Panc1 (cell line): ENCODE measurements around the gene VEGFA. TPM values are rescaled to one million over a fixed set of nuclear protein-coding genes. Genes with fewer than 3 reads are reported as not detected.

Experiments
- ATAC-seq: fragments of 200-7000 bp; cut with Tn5 transposase; 2 replicates; pipeline ENCODE4 v1.9.1; 2020; ENCODE audit warnings: mild to moderate bottlenecking, moderate library complexity
- BruUV-seq: library from RNA; stranded (reverse); fragments of 400-500 nt; replicated peaks from 2 replicates; lab custom pipeline; 2021; lab: Mats Ljungman, UMichigan
- CTCF ChIA-PET: fragments of 300-600 bp; sonication (Branson Sonifier 250); formaldehyde crosslinking; loops from one replicate; lab custom pipeline; 2022; ENCODE audit warnings: antibody characterized with exemption; lab: Charles Lee
- POLR2A ChIA-PET: fragments of 300-600 bp; sonication (Branson Sonifier 250); formaldehyde crosslinking; loops from one replicate; lab custom pipeline; 2022; ENCODE audit warnings: antibody characterized with exemption; lab: Charles Lee
- DNase-seq: peaks from one replicate; pipeline ENCODE4 v3.0.0-alpha.2; 2010; ENCODE audit warnings: low read depth, low spot score
- H3K27ac ChIP-seq: 2 replicates; pipeline ENCODE4 v1.5.1; 2011; ENCODE audit warnings: mild to moderate bottlenecking, low read length, inconsistent platforms
- H3K27me3 ChIP-seq: fragments of 200-500 bp; sonication (Bioruptor generic); 2 replicates; pipeline ENCODE4 v1.6.0; 2014; ENCODE audit warnings: low read length, inconsistent platforms; ENCODE audit not compliant: control insufficient read depth, insufficient read depth
- H3K36me3 ChIP-seq: fragments of 200-500 bp; sonication (Bioruptor generic); 2 replicates; pipeline ENCODE4 v1.5.1; 2014; ENCODE audit warnings: inconsistent platforms, mild to moderate bottlenecking, low read length, moderate library complexity; ENCODE audit not compliant: control insufficient read depth, insufficient read depth
- H3K4me1 ChIP-seq: 2 replicates; pipeline ENCODE4 v1.5.1; 2011; ENCODE audit warnings: inconsistent platforms, mild to moderate bottlenecking, low read length, moderate library complexity; ENCODE audit not compliant: control insufficient read depth, insufficient read depth
- H3K4me3 ChIP-seq, 2 experiments: 2 replicates each; pipeline ENCODE4 v1.5.1; 2011 to 2012; ENCODE audit warnings: low read depth in 2 of 2, low read length in 2 of 2, mild to moderate bottlenecking in 2 of 2, inconsistent platforms in 1 of 2, moderate library complexity in 1 of 2
- H3K9me3 ChIP-seq: fragments of 200-500 bp; sonication (Bioruptor generic); 2 replicates; pipeline ENCODE4 v1.5.1; 2014; ENCODE audit warnings: low read depth, mild to moderate bottlenecking, inconsistent platforms, low read length, moderate library complexity; ENCODE audit not compliant: control insufficient read depth, insufficient read depth
- POLR2AphosphoS5 ChIP-seq: IDR thresholded peaks from 2 replicates; pipeline ENCODE4 v1.6.1; 2012; ENCODE audit warnings: mild to moderate bottlenecking, low read depth, low read length, moderate library complexity
- SIN3A ChIP-seq: IDR thresholded peaks from 2 replicates; pipeline ENCODE4 v1.6.1; 2012; ENCODE audit warnings: low read depth, mild to moderate bottlenecking, low read length, moderate library complexity, borderline replicate concordance; ENCODE audit not compliant: insufficient read depth
- TCF7L2 ChIP-seq: IDR thresholded peaks from 2 replicates; pipeline ENCODE4 v1.6.1; 2011; ENCODE audit warnings: mild to moderate bottlenecking, low read depth, low read length, inconsistent platforms
- in situ Hi-C: cut with HindIII; loops from 2 replicates; pipeline ENCODE4 v1.10.0; 2016; ENCODE audit warnings: low sequenced_read_pairs, low pct_unique_long_range_greater_than_20kb
- intact Hi-C: fragments of 100-400 bp; cut with micrococcal nuclease; formaldehyde crosslinking; loops from one replicate; pipeline ENCODE4 v1.10.0; 2022; ENCODE audit not compliant: unreplicated experiment
- total RNA-seq: library from RNA; stranded (reverse); gene quantifications from one replicate; pipeline ENCODE4 v1.2.1, GENCODE V29; 2021; ENCODE audit not compliant: unreplicated experiment
- TF ChIP-seq, protein P1 (sequence below), 2 experiments: IDR thresholded peaks; 2 replicates each; pipeline ENCODE4 v1.6.1; 2011 to 2012; ENCODE audit warnings: low read depth in 2 of 2, control low read depth in 1 of 2, low read length in 1 of 2, mild to moderate bottlenecking in 1 of 2, moderate library complexity in 1 of 2; ENCODE audit not compliant: insufficient read depth in 1 of 2
- TF ChIP-seq, protein P2 (sequence below): fragments of 450-650 bp; IDR thresholded peaks from 2 replicates; pipeline ENCODE4 v1.5.1; 2017; ENCODE audit warnings: mild to moderate bottlenecking

Gene VEGFA
- total RNA-seq, 1 experiment from 2014 or later, result 98.7 TPM

GRCh38 chr6:43735642-43736199 is 34.3 kb upstream of the VEGFA start:
- Histone ChIP-seq H3K36me3 (no peaks in the 10 kb centered on the region), H3K9me3 (peaks cover 8% of the 10 kb centered on the region), H3K4me1 (no peaks in the 10 kb centered on the region), H3K27me3 (no peaks in the 10 kb centered on the region), H3K4me3 (no peak overlapping the region), H3K27ac (no peak overlapping the region)
- TF ChIP-seq SIN3A, result no peak
- TF ChIP-seq, protein P1, sequence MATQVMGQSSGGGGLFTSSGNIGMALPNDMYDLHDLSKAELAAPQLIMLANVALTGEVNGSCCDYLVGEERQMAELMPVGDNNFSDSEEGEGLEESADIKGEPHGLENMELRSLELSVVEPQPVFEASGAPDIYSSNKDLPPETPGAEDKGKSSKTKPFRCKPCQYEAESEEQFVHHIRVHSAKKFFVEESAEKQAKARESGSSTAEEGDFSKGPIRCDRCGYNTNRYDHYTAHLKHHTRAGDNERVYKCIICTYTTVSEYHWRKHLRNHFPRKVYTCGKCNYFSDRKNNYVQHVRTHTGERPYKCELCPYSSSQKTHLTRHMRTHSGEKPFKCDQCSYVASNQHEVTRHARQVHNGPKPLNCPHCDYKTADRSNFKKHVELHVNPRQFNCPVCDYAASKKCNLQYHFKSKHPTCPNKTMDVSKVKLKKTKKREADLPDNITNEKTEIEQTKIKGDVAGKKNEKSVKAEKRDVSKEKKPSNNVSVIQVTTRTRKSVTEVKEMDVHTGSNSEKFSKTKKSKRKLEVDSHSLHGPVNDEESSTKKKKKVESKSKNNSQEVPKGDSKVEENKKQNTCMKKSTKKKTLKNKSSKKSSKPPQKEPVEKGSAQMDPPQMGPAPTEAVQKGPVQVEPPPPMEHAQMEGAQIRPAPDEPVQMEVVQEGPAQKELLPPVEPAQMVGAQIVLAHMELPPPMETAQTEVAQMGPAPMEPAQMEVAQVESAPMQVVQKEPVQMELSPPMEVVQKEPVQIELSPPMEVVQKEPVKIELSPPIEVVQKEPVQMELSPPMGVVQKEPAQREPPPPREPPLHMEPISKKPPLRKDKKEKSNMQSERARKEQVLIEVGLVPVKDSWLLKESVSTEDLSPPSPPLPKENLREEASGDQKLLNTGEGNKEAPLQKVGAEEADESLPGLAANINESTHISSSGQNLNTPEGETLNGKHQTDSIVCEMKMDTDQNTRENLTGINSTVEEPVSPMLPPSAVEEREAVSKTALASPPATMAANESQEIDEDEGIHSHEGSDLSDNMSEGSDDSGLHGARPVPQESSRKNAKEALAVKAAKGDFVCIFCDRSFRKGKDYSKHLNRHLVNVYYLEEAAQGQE (IDR thresholded peaks at IDR 0.05; ENCODE audit: insufficient read depth in 1 of 2, low read depth in 2 of 2, low read length in 1 of 2), result no peak
- TF ChIP-seq TCF7L2, result no peak
- TF ChIP-seq POLR2AphosphoS5, result no peak
- TF ChIP-seq, protein P2, sequence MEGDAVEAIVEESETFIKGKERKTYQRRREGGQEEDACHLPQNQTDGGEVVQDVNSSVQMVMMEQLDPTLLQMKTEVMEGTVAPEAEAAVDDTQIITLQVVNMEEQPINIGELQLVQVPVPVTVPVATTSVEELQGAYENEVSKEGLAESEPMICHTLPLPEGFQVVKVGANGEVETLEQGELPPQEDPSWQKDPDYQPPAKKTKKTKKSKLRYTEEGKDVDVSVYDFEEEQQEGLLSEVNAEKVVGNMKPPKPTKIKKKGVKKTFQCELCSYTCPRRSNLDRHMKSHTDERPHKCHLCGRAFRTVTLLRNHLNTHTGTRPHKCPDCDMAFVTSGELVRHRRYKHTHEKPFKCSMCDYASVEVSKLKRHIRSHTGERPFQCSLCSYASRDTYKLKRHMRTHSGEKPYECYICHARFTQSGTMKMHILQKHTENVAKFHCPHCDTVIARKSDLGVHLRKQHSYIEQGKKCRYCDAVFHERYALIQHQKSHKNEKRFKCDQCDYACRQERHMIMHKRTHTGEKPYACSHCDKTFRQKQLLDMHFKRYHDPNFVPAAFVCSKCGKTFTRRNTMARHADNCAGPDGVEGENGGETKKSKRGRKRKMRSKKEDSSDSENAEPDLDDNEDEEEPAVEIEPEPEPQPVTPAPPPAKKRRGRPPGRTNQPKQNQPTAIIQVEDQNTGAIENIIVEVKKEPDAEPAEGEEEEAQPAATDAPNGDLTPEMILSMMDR, result no peak
- intact Hi-C loops (no loop called here), in situ Hi-C loops (no loop called here)
- no TSS peak for BruUV-seq
- no peak for DNase-seq
- CTCF ChIA-PET, result interaction anchor here (0.5 to 0.8 kb wide), 2 partner anchors 11 to 15 kb away, joined by 3 to 4 read pairs; no protein-coding TSS in a partner anchor
- POLR2A ChIA-PET, result interaction anchor here (0.6 kb wide), 1 partner anchor 74 kb away, joined by 10 read pairs; no protein-coding TSS in a partner anchor
- ATAC-seq, result no peak

GRCh38 chr6:43736211-43736786 is 33.7 kb upstream of the VEGFA start:
- in situ Hi-C loops (no loop called here), intact Hi-C loops (no loop called here)
- no peaks in the 10 kb centered on the region for H3K36me3 ChIP-seq
- no TSS peak for BruUV-seq
- no peak for TF ChIP-seq TCF7L2
- TF ChIP-seq POLR2AphosphoS5, result no peak
- TF ChIP-seq, protein P1 (IDR thresholded peaks at IDR 0.05; ENCODE audit: insufficient read depth in 1 of 2, low read depth in 2 of 2, low read length in 1 of 2), result no peak
- TF ChIP-seq, protein P2, result no peak
- no peak for TF ChIP-seq SIN3A
- no peak for ATAC-seq
- no peak overlapping the region for H3K4me3 ChIP-seq
- ChIA-PET POLR2A (no interaction called here), CTCF (interaction anchor here (0.5 to 0.8 kb wide), 2 partner anchors 12 to 15 kb away, joined by 3 to 4 read pairs; no protein-coding TSS in a partner anchor)
- H3K4me1 ChIP-seq, result no peaks in the 10 kb centered on the region; the same call in 1 of the 2 replicates
- peaks cover 2% of the 10 kb centered on the region for H3K9me3 ChIP-seq
- H3K27ac ChIP-seq, result no peak overlapping the region
- no peak for DNase-seq
- no peaks in the 10 kb centered on the region for H3K27me3 ChIP-seq
